ENCODE measurements around the gene SRC. TPM values are rescaled to one million over a fixed set of nuclear protein-coding genes. Genes with fewer than 3 reads are reported as not detected.

Gene SRC
- polyA plus RNA-seq, 1 donor (not counting 4 experiments of a cell fraction or from before 2014, with no cell fraction given): 22.8 TPM

DNA sequence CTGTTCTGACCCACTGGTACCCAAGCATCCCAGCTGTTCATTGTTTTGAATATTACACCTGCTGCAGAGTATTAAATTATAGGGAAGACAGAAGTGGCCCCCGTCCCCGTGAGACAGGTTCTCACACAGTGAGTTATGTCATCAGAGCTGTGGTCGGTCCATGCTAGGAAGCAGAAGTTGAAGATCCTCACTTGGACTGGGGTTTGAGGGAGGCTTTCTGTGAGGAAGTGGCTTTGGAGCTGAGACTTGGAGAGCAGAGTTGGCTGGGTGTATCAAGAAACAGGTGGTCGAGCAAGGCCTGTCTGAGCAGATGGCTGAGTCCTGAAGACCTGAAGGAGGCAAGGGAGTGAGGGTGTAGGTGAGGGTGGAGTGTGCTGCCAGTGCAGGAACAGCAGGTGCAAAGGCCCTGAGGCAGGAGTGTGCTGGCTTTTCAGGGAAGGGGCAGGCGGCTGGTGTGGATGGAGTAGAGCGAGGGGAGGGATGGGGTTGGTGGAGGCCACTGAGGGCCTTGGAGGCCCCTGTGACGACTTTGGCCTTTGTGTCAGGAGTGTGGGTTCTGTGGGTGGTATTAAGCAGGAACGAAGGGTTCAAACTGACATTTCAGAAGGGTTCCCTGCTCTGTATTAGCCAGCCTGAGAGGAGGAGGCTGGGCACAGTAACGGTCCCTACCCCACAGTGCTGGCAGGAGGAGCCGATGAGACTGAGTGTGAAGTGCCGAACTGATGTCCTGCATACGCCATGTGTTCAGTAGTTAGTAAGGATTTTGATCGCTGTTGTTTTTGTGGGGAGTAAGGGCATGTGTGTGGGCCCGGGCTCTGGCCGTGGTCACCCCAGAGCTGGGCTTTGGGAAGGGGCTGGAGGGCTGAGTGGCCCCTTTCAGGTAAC, 11.8 kb downstream of the SRC start:
- no peak overlapping the region for H2AFZ ChIP-seq (ENCODE audit: control insufficient read depth, low read length)
- H3K27me3 ChIP-seq (ENCODE audit: control insufficient read depth, extremely low read depth, insufficient read depth, low read length): no peaks in the 10 kb centered on the region
- peaks cover 84% of the 10 kb centered on the region for H3K79me2 ChIP-seq (ENCODE audit: control insufficient read depth, insufficient read depth, low read length)
- peaks cover 6% of the 10 kb centered on the region for H3K9me1 ChIP-seq (ENCODE audit: control insufficient read depth, extremely low read depth, insufficient read depth, low read length)
- H3K4me3 ChIP-seq (ENCODE audit: control insufficient read depth in 2 of 3, extremely low read depth in 1 of 3, insufficient read depth in 2 of 3, low read depth in 1 of 3, low read length in 3 of 3): peak overlapping the region in 2 of 3 experiments; percentile 32 to 52
- H3K9me3 ChIP-seq (ENCODE audit: control insufficient read depth, low read depth, low read length): no peaks in the 10 kb centered on the region
- peak; percentile 32 for FAIRE-seq
- H3K4me1 ChIP-seq (ENCODE audit: control insufficient read depth, extremely low read depth, insufficient read depth, low read length): peaks cover 52% of the 10 kb centered on the region
- H3K36me3 ChIP-seq (ENCODE audit: control insufficient read depth in 2 of 2, extremely low read depth in 1 of 2, insufficient read depth in 2 of 2, low read length in 2 of 2): peaks cover 6 to 10% of the 10 kb centered on the region in 2 experiments
- dilution Hi-C loops (cut with MboI; ENCODE audit: extremely low pct_ligation_motif_present, low sequenced_read_pairs): no loop called here
- no peaks in the 10 kb centered on the region for H4K20me1 ChIP-seq (ENCODE audit: control insufficient read depth, extremely low read depth, insufficient read depth, low read length)
- no peak for DNase-seq (ENCODE audit: low read depth, low spot score)
- H3K27ac ChIP-seq (ENCODE audit: control insufficient read depth, insufficient read depth, low read length): peak overlapping the region; percentile 75
- peak overlapping the region; percentile 78 for H3K4me2 ChIP-seq (ENCODE audit: control insufficient read depth, extremely low read depth, insufficient read depth, low read depth, low read length)
- H3K9ac ChIP-seq (ENCODE audit: control insufficient read depth, extremely low read depth, insufficient read depth, low read length): peak overlapping the region; percentile 69
- TF ChIP-seq, protein P1, sequence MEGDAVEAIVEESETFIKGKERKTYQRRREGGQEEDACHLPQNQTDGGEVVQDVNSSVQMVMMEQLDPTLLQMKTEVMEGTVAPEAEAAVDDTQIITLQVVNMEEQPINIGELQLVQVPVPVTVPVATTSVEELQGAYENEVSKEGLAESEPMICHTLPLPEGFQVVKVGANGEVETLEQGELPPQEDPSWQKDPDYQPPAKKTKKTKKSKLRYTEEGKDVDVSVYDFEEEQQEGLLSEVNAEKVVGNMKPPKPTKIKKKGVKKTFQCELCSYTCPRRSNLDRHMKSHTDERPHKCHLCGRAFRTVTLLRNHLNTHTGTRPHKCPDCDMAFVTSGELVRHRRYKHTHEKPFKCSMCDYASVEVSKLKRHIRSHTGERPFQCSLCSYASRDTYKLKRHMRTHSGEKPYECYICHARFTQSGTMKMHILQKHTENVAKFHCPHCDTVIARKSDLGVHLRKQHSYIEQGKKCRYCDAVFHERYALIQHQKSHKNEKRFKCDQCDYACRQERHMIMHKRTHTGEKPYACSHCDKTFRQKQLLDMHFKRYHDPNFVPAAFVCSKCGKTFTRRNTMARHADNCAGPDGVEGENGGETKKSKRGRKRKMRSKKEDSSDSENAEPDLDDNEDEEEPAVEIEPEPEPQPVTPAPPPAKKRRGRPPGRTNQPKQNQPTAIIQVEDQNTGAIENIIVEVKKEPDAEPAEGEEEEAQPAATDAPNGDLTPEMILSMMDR (optimal IDR thresholded peaks at IDR 0.05 in 1 of 3, IDR thresholded peaks at IDR 0.05 in 1 of 3, conservative IDR thresholded peaks at IDR 0.05 in 1 of 3; ENCODE audit: extremely low read depth in 1 of 3, insufficient read depth in 2 of 3, low read length in 3 of 3): no peak
- TF ChIP-seq EZH2 (IDR thresholded peaks at IDR 0.05; ENCODE audit: low read length): no peak

- Histone ChIP-seq H3K27me3 (ENCODE audit: control insufficient read depth, extremely low read depth, insufficient read depth, low read length) (no peaks in the 10 kb centered on the region), H3K9me3 (ENCODE audit: control insufficient read depth, low read depth, low read length) (no peaks in the 10 kb centered on the region), H3K36me3 (ENCODE audit: control insufficient read depth in 2 of 2, extremely low read depth in 1 of 2, insufficient read depth in 2 of 2, low read length in 2 of 2) (peaks cover 2 to 5% of the 10 kb centered on the region in 2 experiments), H3K27ac (ENCODE audit: control insufficient read depth, insufficient read depth, low read length) (peak overlapping the region; percentile 80), H3K9ac (ENCODE audit: control insufficient read depth, extremely low read depth, insufficient read depth, low read length) (peak overlapping the region; percentile 69), H3K4me1 (ENCODE audit: control insufficient read depth, extremely low read depth, insufficient read depth, low read length) (peaks cover 52% of the 10 kb centered on the region), H3K9me1 (ENCODE audit: control insufficient read depth, extremely low read depth, insufficient read depth, low read length) (peaks cover 6% of the 10 kb centered on the region), H3K4me3 (ENCODE audit: control insufficient read depth in 2 of 3, extremely low read depth in 1 of 3, insufficient read depth in 2 of 3, low read depth in 1 of 3, low read length in 3 of 3) (peak overlapping the region in 2 of 3 experiments; percentile 32 to 52), H3K79me2 (ENCODE audit: control insufficient read depth, insufficient read depth, low read length) (peaks cover 84% of the 10 kb centered on the region), H2AFZ (ENCODE audit: control insufficient read depth, low read length) (peak overlapping the region; percentile 20), H3K4me2 (ENCODE audit: control insufficient read depth, extremely low read depth, insufficient read depth, low read depth, low read length) (peak overlapping the region; percentile 78), H4K20me1 (ENCODE audit: control insufficient read depth, extremely low read depth, insufficient read depth, low read length) (no peaks in the 10 kb centered on the region)
- dilution Hi-C loops (cut with MboI; ENCODE audit: extremely low pct_ligation_motif_present, low sequenced_read_pairs): no loop called here
- FAIRE-seq (peak; percentile 99), DNase-seq (ENCODE audit: low read depth, low spot score) (peak; percentile 71)
- TF ChIP-seq, protein P1 (optimal IDR thresholded peaks at IDR 0.05 in 1 of 3, IDR thresholded peaks at IDR 0.05 in 1 of 3, conservative IDR thresholded peaks at IDR 0.05 in 1 of 3; ENCODE audit: extremely low read depth in 1 of 3, insufficient read depth in 2 of 3, low read length in 3 of 3): no peak
- TF ChIP-seq EZH2 (IDR thresholded peaks at IDR 0.05; ENCODE audit: low read length): no peak
Measured at GRCh38 chr20:37358366-37359150, 12.6 kb downstream of the SRC start.
